Keratinocyte (primary cell): ENCODE results near the gene PTDSS2. TPM values are rescaled to one million over a fixed set of nuclear protein-coding genes. Genes with fewer than 3 reads are reported as not detected.

Source experiments
- DNase-seq: peaks from one replicate; pipeline ENCODE4 v3.0.0-alpha.2; 2011; ENCODE audit warnings: low read depth, missing footprints, low spot score
- FAIRE-seq: peaks from 2 replicates; lab custom pipeline; 2011; peaks lifted over from hg19 to GRCh38; lab: Jason Lieb, UNC
- H2AFZ ChIP-seq: 2 replicates; pipeline ENCODE4 v1.6.0; 2012; ENCODE audit warnings: low read length, control low read depth, inconsistent platforms; ENCODE audit not compliant: control insufficient read depth
- H3K27ac ChIP-seq: 2 replicates; pipeline ENCODE4 v1.5.1; 2011; ENCODE audit warnings: low read length; ENCODE audit not compliant: control insufficient read depth, insufficient read depth
- H3K27me3 ChIP-seq: 3 replicates; pipeline ENCODE4 v1.6.0; 2011; ENCODE audit warnings: low read length; ENCODE audit not compliant: control insufficient read depth, insufficient read depth; ENCODE audit errors: extremely low read depth
- H3K36me3 ChIP-seq, 2 experiments: 2 replicates in 1 of 2; 3 replicates in 1 of 2; pipeline ENCODE4 v1.5.1; 2011; ENCODE audit warnings: low read length in 2 of 2, mild to moderate bottlenecking in 1 of 2; ENCODE audit not compliant: control insufficient read depth in 2 of 2, insufficient read depth in 2 of 2; ENCODE audit errors: extremely low read depth in 1 of 2
- H3K4me1 ChIP-seq: 3 replicates; pipeline ENCODE4 v1.5.1; 2011; ENCODE audit warnings: low read length; ENCODE audit not compliant: control insufficient read depth, insufficient read depth; ENCODE audit errors: extremely low read depth
- H3K4me2 ChIP-seq: 3 replicates; pipeline ENCODE4 v1.6.0; 2011; ENCODE audit warnings: low read depth, low read length; ENCODE audit not compliant: control insufficient read depth, insufficient read depth; ENCODE audit errors: extremely low read depth
- H3K4me3 ChIP-seq, 3 experiments: fragments of 200-600 bp in 1 of 3; sonication (generic) in 1 of 3; 2 replicates in 2 of 3; 3 replicates in 1 of 3; pipeline ENCODE4 v1.5.1; 2011 to 2016; ENCODE audit warnings: low read length in 3 of 3, mild to moderate bottlenecking in 3 of 3, control low read depth in 2 of 3, inconsistent platforms in 1 of 3, low read depth in 1 of 3, mixed read lengths in 1 of 3, mixed run types in 1 of 3, moderate library complexity in 1 of 3; ENCODE audit not compliant: control insufficient read depth in 2 of 3, insufficient read depth in 2 of 3; ENCODE audit errors: extremely low read depth in 1 of 3
- H3K79me2 ChIP-seq: 2 replicates; pipeline ENCODE4 v1.6.0; 2012; ENCODE audit warnings: low read length; ENCODE audit not compliant: control insufficient read depth, insufficient read depth
- H3K9ac ChIP-seq: 3 replicates; pipeline ENCODE4 v1.6.0; 2011; ENCODE audit warnings: low read length; ENCODE audit not compliant: control insufficient read depth, insufficient read depth; ENCODE audit errors: extremely low read depth
- H3K9me1 ChIP-seq: 3 replicates; pipeline ENCODE4 v1.6.0; 2011; ENCODE audit warnings: low read length; ENCODE audit not compliant: control insufficient read depth, insufficient read depth; ENCODE audit errors: extremely low read depth
- H3K9me3 ChIP-seq: 2 replicates; pipeline ENCODE4 v1.5.1; 2012; ENCODE audit warnings: low read depth, low read length; ENCODE audit not compliant: control insufficient read depth
- H4K20me1 ChIP-seq: 3 replicates; pipeline ENCODE4 v1.6.0; 2011; ENCODE audit warnings: low read length; ENCODE audit not compliant: control insufficient read depth, insufficient read depth; ENCODE audit errors: extremely low read depth
- EZH2 ChIP-seq: IDR thresholded peaks from one replicate; pipeline ENCODE4 v1.6.1; 2012; ENCODE audit warnings: inconsistent platforms, mild to moderate bottlenecking, low read length, moderate library complexity
- dilution Hi-C: fragments of 300-500 bp; cut with MboI; formaldehyde crosslinking; loops from one replicate; pipeline ENCODE4 v1.7.0; 2020; ENCODE audit warnings: low sequenced_read_pairs; ENCODE audit not compliant: extremely low pct_ligation_motif_present
- polyA plus RNA-seq, 5 experiments: library from polyadenylated mRNA; depleted of rRNA in 3 of 5; stranded (reverse) in 3 of 5; stranded (forward) in 1 of 5; unstranded in 1 of 5; fragments of >200 nt; gene quantifications; 1 replicate in 1 of 5; 2 replicates in 3 of 5; 3 replicates in 1 of 5; pipeline versions ENCODE4 v1.2.1 to v1.2.3, GENCODE V29; 2011 to 2012; ENCODE audit warnings: missing spikeins in 2 of 5, low read depth in 1 of 5, low replicate concordance in 1 of 5
- TF ChIP-seq, protein P1 (sequence below), 3 experiments: IDR thresholded peaks in 1 of 3; conservative IDR thresholded peaks in 1 of 3; optimal IDR thresholded peaks in 1 of 3; 2 replicates in 2 of 3; 3 replicates in 1 of 3; pipeline versions ENCODE3 to v1.5.1; 2011; ENCODE audit warnings: low read length in 3 of 3, mild to moderate bottlenecking in 3 of 3, moderate library complexity in 2 of 3, control low read depth in 1 of 3, inconsistent platforms in 1 of 3; ENCODE audit not compliant: insufficient read depth in 2 of 3; ENCODE audit errors: extremely low read depth in 1 of 3

Gene PTDSS2
- polyA plus RNA-seq, 1 donor (not counting 4 experiments of a cell fraction or from before 2014, with no cell fraction given): 21.6 TPM

- no peaks in the 10 kb centered on the region for H4K20me1 ChIP-seq
- DNase-seq (no peak), FAIRE-seq (peak; percentile 81)
- dilution Hi-C loops: no loop called here
- H3K27ac ChIP-seq: peak overlapping the region; percentile 95
- H3K27me3 ChIP-seq: no peaks in the 10 kb centered on the region
- H3K9me3 ChIP-seq: no peaks in the 10 kb centered on the region
- TF ChIP-seq, protein P1, sequence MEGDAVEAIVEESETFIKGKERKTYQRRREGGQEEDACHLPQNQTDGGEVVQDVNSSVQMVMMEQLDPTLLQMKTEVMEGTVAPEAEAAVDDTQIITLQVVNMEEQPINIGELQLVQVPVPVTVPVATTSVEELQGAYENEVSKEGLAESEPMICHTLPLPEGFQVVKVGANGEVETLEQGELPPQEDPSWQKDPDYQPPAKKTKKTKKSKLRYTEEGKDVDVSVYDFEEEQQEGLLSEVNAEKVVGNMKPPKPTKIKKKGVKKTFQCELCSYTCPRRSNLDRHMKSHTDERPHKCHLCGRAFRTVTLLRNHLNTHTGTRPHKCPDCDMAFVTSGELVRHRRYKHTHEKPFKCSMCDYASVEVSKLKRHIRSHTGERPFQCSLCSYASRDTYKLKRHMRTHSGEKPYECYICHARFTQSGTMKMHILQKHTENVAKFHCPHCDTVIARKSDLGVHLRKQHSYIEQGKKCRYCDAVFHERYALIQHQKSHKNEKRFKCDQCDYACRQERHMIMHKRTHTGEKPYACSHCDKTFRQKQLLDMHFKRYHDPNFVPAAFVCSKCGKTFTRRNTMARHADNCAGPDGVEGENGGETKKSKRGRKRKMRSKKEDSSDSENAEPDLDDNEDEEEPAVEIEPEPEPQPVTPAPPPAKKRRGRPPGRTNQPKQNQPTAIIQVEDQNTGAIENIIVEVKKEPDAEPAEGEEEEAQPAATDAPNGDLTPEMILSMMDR (optimal IDR thresholded peaks at IDR 0.05 in 1 of 3, IDR thresholded peaks at IDR 0.05 in 1 of 3, conservative IDR thresholded peaks at IDR 0.05 in 1 of 3; ENCODE audit: extremely low read depth in 1 of 3, insufficient read depth in 2 of 3, low read length in 3 of 3): no peak
- TF ChIP-seq EZH2: no peak
- no peak overlapping the region for H2AFZ ChIP-seq
- peaks cover 23 to 26% of the 10 kb centered on the region in 2 experiments for H3K36me3 ChIP-seq
- peaks cover 47% of the 10 kb centered on the region for H3K79me2 ChIP-seq
- H3K9ac ChIP-seq: peak overlapping the region; percentile 95
- peaks cover 39% of the 10 kb centered on the region for H3K4me1 ChIP-seq
- H3K9me1 ChIP-seq: no peaks in the 10 kb centered on the region
- H3K4me2 ChIP-seq: peak overlapping the region; percentile 93
- H3K4me3 ChIP-seq: peak overlapping the region; percentile 78 to 94 (median 87)
Observed at GRCh38 chr11:504053-504993, 54.2 kb downstream of the PTDSS2 start.

DNA sequence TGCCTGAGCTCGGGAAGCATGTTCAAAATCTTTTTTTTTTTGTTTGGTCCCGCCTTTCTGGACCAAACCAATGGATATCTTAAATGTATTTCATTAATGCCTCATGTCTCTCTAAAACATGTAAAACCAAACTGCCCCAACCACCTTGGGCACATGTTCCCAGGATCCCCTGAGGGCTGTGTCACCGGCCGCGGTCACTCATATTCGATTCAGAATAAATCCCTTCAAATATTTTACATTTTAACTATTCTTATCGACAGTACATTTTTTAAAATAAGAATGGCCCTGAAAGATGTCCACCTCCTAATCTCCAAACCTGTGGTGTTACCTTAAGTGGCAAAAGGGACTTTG is 54.9 kb downstream of the PTDSS2 start:
- Histone ChIP-seq H3K9ac (peak overlapping the region; percentile 95), H3K4me1 (peaks cover 39% of the 10 kb centered on the region), H3K27ac (peak overlapping the region; percentile 95)

More for the DNA sequence above, 54.9 kb downstream of the PTDSS2 start:
- no peaks in the 10 kb centered on the region for H4K20me1 ChIP-seq
- DNase-seq: no peak
- H3K9me1 ChIP-seq: no peaks in the 10 kb centered on the region
- peaks cover 23 to 27% of the 10 kb centered on the region in 2 experiments for H3K36me3 ChIP-seq
- TF ChIP-seq EZH2: no peak
- TF ChIP-seq, protein P1 (optimal IDR thresholded peaks at IDR 0.05 in 1 of 3, IDR thresholded peaks at IDR 0.05 in 1 of 3, conservative IDR thresholded peaks at IDR 0.05 in 1 of 3; ENCODE audit: extremely low read depth in 1 of 3, insufficient read depth in 2 of 3, low read length in 3 of 3): no peak
- no peak for FAIRE-seq
- dilution Hi-C loops: no loop called here
- peak overlapping the region; percentile 78 to 94 (median 87) for H3K4me3 ChIP-seq
- H3K9me3 ChIP-seq: no peaks in the 10 kb centered on the region
- no peak overlapping the region for H2AFZ ChIP-seq
- H3K27me3 ChIP-seq: no peaks in the 10 kb centered on the region
- peak overlapping the region; percentile 93 for H3K4me2 ChIP-seq
- H3K79me2 ChIP-seq: peaks cover 47% of the 10 kb centered on the region
